Body of pancreas (tissue), 4 donors: ENCODE results near the gene HOTAIR. TPM values are rescaled to one million over a fixed set of nuclear protein-coding genes. Genes with fewer than 3 reads are reported as not detected.
A peak's percentile ranks its signal among the peaks of the same experiment; 100 is the strongest.

Experiments
- ATAC-seq: fragments of 150-250 bp; one replicate; pipeline ENCODE4 v1.9.1; 2016
- DNase-seq, 4 donors: peaks; one replicate each; pipeline ENCODE4 v3.0.0-alpha.2; 2019
- H3K27ac ChIP-seq, 4 donors: fragments of 200-600 bp; sonication (generic); 1 replicate in 3 of 4; 2 replicates in 1 of 4; pipeline versions ENCODE4 v1.5.1 to v1.6.1; 2016 to 2019; ENCODE audit warnings: mild to moderate bottlenecking in 1 of 4, mixed read lengths in 1 of 4, moderate library complexity in 1 of 4
- H3K27me3 ChIP-seq, 2 donors: fragments of 200-600 bp; sonication (generic); one replicate each; pipeline ENCODE4 v1.6.0; 2016; ENCODE audit warnings: mild to moderate bottlenecking in 1 of 2
- H3K36me3 ChIP-seq, 2 donors: fragments of 200-600 bp; sonication (generic); replicated peaks in 1 of 2; 2 replicates each; pipeline ENCODE4 v1.5.1; 2016; ENCODE audit warnings: low read depth in 2 of 2; ENCODE audit not compliant: insufficient read depth in 1 of 2
- H3K4me1 ChIP-seq: fragments of 200-600 bp; sonication (generic); one replicate; pipeline ENCODE4 v1.6.0; 2016
- H3K4me3 ChIP-seq, 2 donors: fragments of 200-600 bp; sonication (generic); 1 replicate in 1 of 2; 2 replicates in 1 of 2; pipeline ENCODE4 v1.5.1; 2016 to 2019
- H3K9me3 ChIP-seq, 3 donors: fragments of 200-600 bp; sonication (generic); 1 replicate in 2 of 3; 2 replicates in 1 of 3; pipeline ENCODE4 v1.5.1; 2016
- CTCF ChIP-seq, 7 experiments: fragments of 450-650 bp in 4 of 7; fragments of 200-600 bp in 3 of 7; sonication (generic) in 3 of 7; IDR thresholded peaks; one replicate each; pipeline ENCODE4 v1.5.1; 2016 to 2019; ENCODE audit warnings: antibody characterized with exemption in 7 of 7
- POLR2A ChIP-seq, 3 donors: fragments of 450-650 bp; IDR thresholded peaks; one replicate each; pipeline ENCODE4 v1.6.1; 2016; ENCODE audit warnings: antibody characterized with exemption in 3 of 3, mild to moderate bottlenecking in 2 of 3
- WGBS, 2 donors: methylation state at CpG; one replicate each; pipeline ENCODE4 v1.1.5; 2017; 5-methylcytosine and 5-hydroxymethylcytosine counted together
- intact Hi-C: fragments of 100-400 bp; cut with DNase I; formaldehyde crosslinking; loops from one replicate; pipeline ENCODE4 v1.15.1; 2023
- total RNA-seq, 2 donors: library from RNA; depleted of rRNA; stranded (reverse); fragments of >200 nt; gene quantifications; one replicate each; pipeline ENCODE4 v1.1.0, GENCODE V29; 2016

HOTAIR gene
- total RNA-seq, 2 donors from 2014 or later: not detected

GRCh38 chr12:54007538-54008259 lies 32.9 kb upstream of the HOTAIR start:
- peaks cover 0 to 68% of the 10 kb centered on the region in 2 donors for H3K27me3 ChIP-seq
- H3K36me3 ChIP-seq: no peaks in the 10 kb centered on the region
- intact Hi-C loops: no loop called here
- no peak overlapping the region for H3K27ac ChIP-seq
- H3K4me3 ChIP-seq: no peak overlapping the region
- H3K9me3 ChIP-seq: no peaks in the 10 kb centered on the region
- H3K4me1 ChIP-seq: peaks cover 17% of the 10 kb centered on the region
- TF ChIP-seq POLR2A (IDR thresholded peaks at IDR 0.05) (no peak), CTCF (IDR thresholded peaks at IDR 0.05) (no peak)
- DNase-seq (no peak), ATAC-seq (no peak)
- WGBS, 2 donors: 59 to 66% methylated on average over 2 of the region's 2 CpGs

- no peak overlapping the region for H3K27ac ChIP-seq
- DNase-seq: no peak
- H3K27me3 ChIP-seq: peaks cover 0 to 72% of the 10 kb centered on the region in 2 donors
- intact Hi-C loops: no loop called here
- peaks cover 17% of the 10 kb centered on the region for H3K4me1 ChIP-seq
- H3K36me3 ChIP-seq: no peaks in the 10 kb centered on the region
- no peak overlapping the region for H3K4me3 ChIP-seq
- TF ChIP-seq CTCF (IDR thresholded peaks at IDR 0.05) (no peak), POLR2A (IDR thresholded peaks at IDR 0.05) (no peak)
- no peaks in the 10 kb centered on the region for H3K9me3 ChIP-seq
- no peak for ATAC-seq
- 30 to 33% methylated on average over 22 of the region's 22 CpGs for WGBS, 2 donors
Observed at GRCh38 chr12:54006559-54007220, 31.9 kb upstream of the HOTAIR start.

GRCh38 chr12:54005853-54006558 lies 31.3 kb upstream of the HOTAIR start:
- Histone ChIP-seq H3K36me3 (no peaks in the 10 kb centered on the region), H3K4me1 (peaks cover 17% of the 10 kb centered on the region), H3K9me3 (no peaks in the 10 kb centered on the region), H3K27me3 (peaks cover 0 to 72% of the 10 kb centered on the region in 2 donors), H3K27ac (no peak overlapping the region), H3K4me3 (no peak overlapping the region)
- 3 to 4% methylated on average over 30 to 39 of the region's 39 CpGs for WGBS, 2 donors
- intact Hi-C loops: no loop called here
- peak; percentile 86 to 93 (median 90) for DNase-seq
- TF ChIP-seq CTCF (IDR thresholded peaks at IDR 0.05) (peak; percentile 88 to 97 (median 95)), POLR2A (IDR thresholded peaks at IDR 0.05) (no peak)
- peak; percentile 83 for ATAC-seq

- intact Hi-C loops: no loop called here
- Histone ChIP-seq H3K9me3 (no peaks in the 10 kb centered on the region), H3K4me1 (peaks cover 20% of the 10 kb centered on the region), H3K27me3 (peaks cover 1 to 73% of the 10 kb centered on the region in 2 donors), H3K27ac (no peak overlapping the region), H3K4me3 (no peak overlapping the region), H3K36me3 (no peaks in the 10 kb centered on the region)
- WGBS, 2 donors: 2 to 13% methylated on average over 20 to 26 of the region's 26 CpGs
- no peak for ATAC-seq
- no peak for DNase-seq
- TF ChIP-seq CTCF (IDR thresholded peaks at IDR 0.05) (no peak), POLR2A (IDR thresholded peaks at IDR 0.05) (no peak)
Observed at GRCh38 chr12:54005531-54005852, 30.7 kb upstream of the HOTAIR start.
